SK-N-MC (cell line): ENCODE measurements around the gene KIF16B.

Experiments used
- DNase-seq: peaks from one replicate; pipeline ENCODE4 v3.0.0-alpha.2; 2011; ENCODE audit warnings: low read depth, low spot score
- H3K27ac ChIP-seq: fragments of 200-600 bp; sonication (generic); 2 replicates; pipeline ENCODE4 v1.5.1; 2016; ENCODE audit warnings: mixed run types
- H3K36me3 ChIP-seq: fragments of 200-600 bp; sonication (generic); 2 replicates; pipeline ENCODE4 v1.6.1; 2017; ENCODE audit warnings: antibody characterized with exemption, low read length, mixed read lengths; ENCODE audit not compliant: insufficient read depth
- H3K4me3 ChIP-seq: fragments of 200-600 bp; sonication (generic); 2 replicates; pipeline ENCODE4 v1.5.1; 2016
- H3K9ac ChIP-seq: fragments of 200-600 bp; sonication (generic); 2 replicates; pipeline ENCODE4 v1.8.0; 2017; ENCODE audit warnings: mixed run types, mixed read lengths; ENCODE audit not compliant: insufficient read length
- H3K9me3 ChIP-seq: fragments of 200-600 bp; sonication (generic); 2 replicates; pipeline ENCODE4 v1.6.1; 2017; ENCODE audit warnings: low read depth, mild to moderate bottlenecking, antibody characterized with exemption, low read length, moderate library complexity, mixed read lengths
- EZH2 ChIP-seq: fragments of 200-600 bp; sonication (generic); IDR thresholded peaks from one replicate; pipeline ENCODE4 v1.6.1; 2017; ENCODE audit warnings: antibody characterized with exemption
- FOXP2 ChIP-seq: optimal IDR thresholded peaks from 2 replicates; pipeline ENCODE3; 2011; ENCODE audit warnings: mild to moderate bottlenecking, moderate library complexity; ENCODE audit not compliant: insufficient read depth; ENCODE audit errors: extremely low read length, control extremely low read depth
- POLR2AphosphoS5 ChIP-seq: IDR thresholded peaks from 2 replicates; pipeline ENCODE4 v1.6.1; 2012; ENCODE audit warnings: mild to moderate bottlenecking, low read depth, low read length, borderline replicate concordance

KIF16B gene

GRCh38 chr20:16363506-16364319 lies 209.5 kb downstream of the KIF16B start:
- Histone ChIP-seq H3K9me3 (no peaks in the 10 kb centered on the region), H3K9ac (no peak overlapping the region), H3K4me3 (no peak overlapping the region), H3K36me3 (no peaks in the 10 kb centered on the region), H3K27ac (no peak overlapping the region)
- TF ChIP-seq EZH2 (no peak), POLR2AphosphoS5 (no peak), FOXP2 (no peak)
- no peak for DNase-seq

GRCh38 chr20:16362642-16363041 lies 210.6 kb downstream of the KIF16B start:
- H3K9me3 ChIP-seq = no peaks in the 10 kb centered on the region
- H3K4me3 ChIP-seq = no peak overlapping the region
- H3K9ac ChIP-seq = no peak overlapping the region
- no peak overlapping the region for H3K27ac ChIP-seq
- no peak for DNase-seq
- H3K36me3 ChIP-seq = no peaks in the 10 kb centered on the region
- no peak for TF ChIP-seq FOXP2
- no peak for TF ChIP-seq EZH2
- TF ChIP-seq POLR2AphosphoS5 = no peak

DNA sequence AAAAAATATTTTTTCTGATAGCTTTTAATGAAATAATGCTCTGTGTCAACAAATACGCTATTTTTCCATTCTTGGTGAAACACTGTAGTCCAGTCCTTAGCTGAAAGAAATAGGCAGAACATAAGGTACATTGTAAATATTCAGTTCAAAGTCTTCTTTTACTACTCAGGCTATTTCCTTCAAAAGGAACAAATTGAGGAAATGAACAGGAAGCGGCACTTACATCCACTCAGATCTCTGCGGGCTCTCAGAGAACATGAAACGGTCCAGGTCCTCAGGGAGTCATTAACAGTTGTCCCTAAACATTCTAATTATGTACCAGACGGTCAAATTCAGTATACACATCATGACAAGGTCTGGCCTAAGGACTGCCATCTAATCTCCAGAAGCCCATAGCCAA lies 212.6 kb downstream of the KIF16B start:
- Histone ChIP-seq H3K9ac (no peak overlapping the region), H3K4me3 (no peak overlapping the region), H3K27ac (no peak overlapping the region), H3K36me3 (no peaks in the 10 kb centered on the region), H3K9me3 (no peaks in the 10 kb centered on the region)
- no peak for DNase-seq
- TF ChIP-seq EZH2 (no peak), POLR2AphosphoS5 (no peak), FOXP2 (no peak)

DNA sequence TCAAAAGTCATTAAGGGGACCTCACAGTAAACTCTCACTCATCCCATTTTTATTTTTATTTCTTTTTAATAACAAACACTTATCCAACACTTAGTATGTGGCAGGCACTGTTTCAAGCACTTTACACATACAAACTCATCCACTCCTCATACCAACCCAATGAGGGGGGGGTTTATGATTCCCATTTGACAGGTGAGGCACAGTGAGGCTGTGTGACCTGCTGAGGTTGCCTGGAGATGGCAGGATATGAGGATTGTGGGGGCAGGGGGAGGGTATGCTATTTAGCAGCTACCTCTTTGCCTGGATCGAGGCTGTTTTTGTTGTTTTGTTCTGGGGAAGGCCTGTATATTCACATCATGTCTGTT lies 219.8 kb downstream of the KIF16B start:
- Histone ChIP-seq H3K9me3 (no peaks in the 10 kb centered on the region), H3K4me3 (no peak overlapping the region), H3K27ac (no peak overlapping the region), H3K36me3 (no peaks in the 10 kb centered on the region), H3K9ac (no peak overlapping the region)
- no peak for DNase-seq
- no peak for TF ChIP-seq FOXP2

DNA sequence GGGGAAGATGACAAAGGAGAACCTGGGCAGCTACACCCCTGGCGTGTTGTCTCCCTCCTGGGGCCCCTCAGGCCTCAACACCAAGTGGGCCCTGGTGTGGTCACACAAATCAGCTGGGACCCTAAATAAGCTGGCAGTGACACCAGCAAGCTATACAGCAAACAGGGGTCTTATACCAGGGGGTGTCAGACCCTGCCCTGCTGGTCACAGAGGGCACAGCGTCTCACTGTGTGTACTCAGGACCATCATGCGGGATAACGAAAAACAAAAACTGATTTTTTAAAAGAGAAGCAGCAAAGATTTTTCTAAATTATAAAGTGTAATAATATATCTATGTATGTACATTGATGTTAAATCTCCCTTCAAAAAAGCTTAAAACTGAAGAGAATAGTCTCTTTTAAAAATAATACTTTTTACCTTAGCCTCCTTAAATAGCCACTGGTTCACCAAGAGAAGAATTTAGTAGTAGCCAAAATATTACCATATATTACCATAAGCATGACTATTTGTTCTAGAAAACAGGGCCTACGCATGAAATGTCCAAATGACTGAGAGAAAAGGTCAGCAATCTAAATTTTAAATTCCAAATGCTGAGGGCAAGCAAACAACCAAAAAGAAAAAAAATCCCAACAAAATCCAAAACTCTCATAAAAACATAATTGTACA lies 220.4 kb downstream of the KIF16B start:
- TF ChIP-seq FOXP2 = no peak
- no peak for TF ChIP-seq EZH2
- no peak for TF ChIP-seq POLR2AphosphoS5
- H3K9ac ChIP-seq = no peak overlapping the region
- no peak for DNase-seq
- H3K27ac ChIP-seq = no peak overlapping the region
- H3K9me3 ChIP-seq = no peaks in the 10 kb centered on the region
- no peaks in the 10 kb centered on the region for H3K36me3 ChIP-seq
- no peak overlapping the region for H3K4me3 ChIP-seq

GRCh38 chr20:16352321-16352720 lies 220.9 kb downstream of the KIF16B start:
- Histone ChIP-seq H3K9ac (no peak overlapping the region), H3K9me3 (no peaks in the 10 kb centered on the region), H3K4me3 (no peak overlapping the region), H3K36me3 (no peaks in the 10 kb centered on the region), H3K27ac (no peak overlapping the region)
- TF ChIP-seq POLR2AphosphoS5 = no peak
- TF ChIP-seq FOXP2 = no peak
- no peak for TF ChIP-seq EZH2
- DNase-seq = no peak

DNA sequence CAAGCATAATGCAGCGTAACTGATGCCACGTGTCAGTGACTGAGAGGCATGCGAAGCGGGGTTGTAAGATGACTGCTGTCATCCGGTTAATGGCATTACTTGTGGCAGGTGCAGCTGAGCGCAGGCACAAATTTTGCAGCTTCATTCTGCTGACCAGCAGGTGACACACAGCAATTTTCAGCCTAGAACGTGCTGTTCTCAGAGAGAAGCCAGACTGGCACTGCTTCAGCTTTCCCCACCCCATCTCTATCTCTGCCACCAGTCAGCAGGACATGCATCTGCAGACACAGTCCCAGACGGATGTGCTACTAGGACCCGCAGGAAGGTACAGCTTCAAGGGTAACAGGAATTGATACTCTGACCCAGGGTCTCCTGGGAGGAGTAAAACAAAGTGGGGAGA lies 221.8 kb downstream of the KIF16B start:
- TF ChIP-seq FOXP2 (no peak), EZH2 (no peak), POLR2AphosphoS5 (no peak)
- DNase-seq = no peak
- H3K9me3 ChIP-seq = no peaks in the 10 kb centered on the region

GRCh38 chr20:16350465-16350864 lies 222.8 kb downstream of the KIF16B start:
- DNase-seq = no peak
- no peak overlapping the region for H3K9ac ChIP-seq
- H3K4me3 ChIP-seq = no peak overlapping the region
- no peak overlapping the region for H3K27ac ChIP-seq
- H3K36me3 ChIP-seq = no peaks in the 10 kb centered on the region
- TF ChIP-seq POLR2AphosphoS5 = no peak
- TF ChIP-seq EZH2 = no peak
- TF ChIP-seq FOXP2 = no peak
- H3K9me3 ChIP-seq = no peaks in the 10 kb centered on the region

More for the DNA sequence above, 221.8 kb downstream of the KIF16B start:
- Histone ChIP-seq H3K4me3 (no peak overlapping the region), H3K36me3 (no peaks in the 10 kb centered on the region), H3K27ac (no peak overlapping the region), H3K9ac (no peak overlapping the region)

GRCh38 chr20:16349523-16350260 lies 223.6 kb downstream of the KIF16B start:
- no peak overlapping the region for H3K4me3 ChIP-seq
- no peak overlapping the region for H3K9ac ChIP-seq
- no peak overlapping the region for H3K27ac ChIP-seq
- no peak for TF ChIP-seq FOXP2
- TF ChIP-seq EZH2 = no peak
- no peak for TF ChIP-seq POLR2AphosphoS5
- no peaks in the 10 kb centered on the region for H3K9me3 ChIP-seq
- no peaks in the 10 kb centered on the region for H3K36me3 ChIP-seq
- no peak for DNase-seq
